Endothelial cell of umbilical vein (primary cell): Measurements from ENCODE around the gene SIRPG. TPM values are rescaled to one million over a fixed set of nuclear protein-coding genes. Genes with fewer than 3 reads are reported as not detected.

Source experiments
- BruUV-seq: library from RNA; stranded (reverse); fragments of 400-500 nt; replicated peaks from 2 replicates; lab custom pipeline; 2021; lab: Mats Ljungman, UMichigan
- CTCF ChIA-PET: fragments of 300-600, 350-600 bp; sonication (Branson Sonifier 250); formaldehyde crosslinking; loops from one replicate; lab custom pipeline; 2021; ENCODE audit warnings: antibody characterized with exemption, inconsistent platforms; lab: Charles Lee
- POLR2A ChIA-PET: fragments of 300-600, 350-600 bp; sonication (Branson Sonifier 250); formaldehyde crosslinking; loops from one replicate; lab custom pipeline; 2021; ENCODE audit warnings: antibody characterized with exemption, inconsistent platforms; lab: Charles Lee
- DNase-seq: peaks from one replicate; pipeline ENCODE4 v3.0.0-alpha.2; 2011; ENCODE audit warnings: low read depth, low spot score
- FAIRE-seq: peaks from 2 replicates; lab custom pipeline; 2011; peaks lifted over from hg19 to GRCh38; lab: Jason Lieb, UNC
- H2AFZ ChIP-seq: 2 replicates; pipeline ENCODE4 v1.6.0; 2012; ENCODE audit warnings: low read depth, low read length, control low read depth, inconsistent platforms
- H3K27ac ChIP-seq: 2 replicates; pipeline ENCODE4 v1.5.1; 2011; ENCODE audit warnings: low read depth, mild to moderate bottlenecking, control low read depth, low read length, moderate library complexity; ENCODE audit not compliant: insufficient read depth
- H3K27me3 ChIP-seq, 2 experiments: 2 replicates each; pipeline versions ENCODE4 v1.6.0 to v1.6.1; 2011; ENCODE audit warnings: low read length in 2 of 2, mixed read lengths in 1 of 2; ENCODE audit not compliant: control insufficient read depth in 2 of 2, insufficient read depth in 2 of 2
- H3K36me3 ChIP-seq, 2 experiments: 2 replicates in 1 of 2; 3 replicates in 1 of 2; pipeline ENCODE4 v1.5.1; 2011; ENCODE audit warnings: low read length in 2 of 2, mild to moderate bottlenecking in 1 of 2, moderate library complexity in 1 of 2; ENCODE audit not compliant: control insufficient read depth in 2 of 2, insufficient read depth in 2 of 2; ENCODE audit errors: extremely low read depth in 1 of 2
- H3K4me1 ChIP-seq: 3 replicates; pipeline ENCODE4 v1.5.1; 2011; ENCODE audit warnings: mild to moderate bottlenecking, low read length; ENCODE audit not compliant: control insufficient read depth, insufficient read depth; ENCODE audit errors: extremely low read depth
- H3K4me2 ChIP-seq: 2 replicates; pipeline ENCODE4 v1.6.1; 2011; ENCODE audit warnings: low read length, control low read depth, mixed read lengths; ENCODE audit not compliant: insufficient read depth
- H3K4me3 ChIP-seq, 3 experiments: fragments of 200-600 bp in 1 of 3; sonication (generic), shearing (Covaris generic) in 1 of 3; replicated peaks in 1 of 3; 2 replicates each; pipeline ENCODE4 v1.5.1; 2011 to 2016; ENCODE audit warnings: control low read depth in 3 of 3, low read length in 3 of 3, mild to moderate bottlenecking in 2 of 3, inconsistent platforms in 1 of 3, low read depth in 1 of 3, moderate library complexity in 1 of 3; ENCODE audit not compliant: insufficient read depth in 1 of 3
- H3K79me2 ChIP-seq: 2 replicates; pipeline ENCODE4 v1.6.0; 2012; ENCODE audit warnings: low read length, inconsistent platforms; ENCODE audit not compliant: control insufficient read depth, insufficient read depth
- H3K9ac ChIP-seq: replicated peaks from 2 replicates; pipeline ENCODE3; 2011; ENCODE audit warnings: low read length, control low read depth; ENCODE audit not compliant: insufficient read depth; ENCODE audit errors: extremely low read depth
- H3K9me1 ChIP-seq: replicated peaks from 3 replicates; pipeline ENCODE4 v1.6.0; 2011; ENCODE audit warnings: mild to moderate bottlenecking, low read length; ENCODE audit not compliant: control insufficient read depth, insufficient read depth; ENCODE audit errors: extremely low read depth
- H3K9me3 ChIP-seq: replicated peaks from 2 replicates; pipeline ENCODE4 v1.5.1; 2012; ENCODE audit warnings: low read length, inconsistent platforms; ENCODE audit not compliant: control insufficient read depth, insufficient read depth
- H4K20me1 ChIP-seq: replicated peaks from 2 replicates; pipeline ENCODE3; 2011; ENCODE audit warnings: mild to moderate bottlenecking, low read length; ENCODE audit not compliant: control insufficient read depth, insufficient read depth; ENCODE audit errors: extremely low read depth
- CTCF ChIP-seq, 2 donors: IDR thresholded peaks; 1 replicate in 1 of 2; 2 replicates in 1 of 2; pipeline ENCODE4 v1.5.1; 2011; ENCODE audit warnings: low read length in 2 of 2, mild to moderate bottlenecking in 2 of 2, moderate library complexity in 2 of 2, control low read depth in 1 of 2, inconsistent platforms in 1 of 2, low read depth in 1 of 2; ENCODE audit not compliant: insufficient read depth in 1 of 2; ENCODE audit errors: extremely low read depth in 1 of 2
- EZH2 ChIP-seq: IDR thresholded peaks from 2 replicates; pipeline ENCODE4 v1.6.1; 2012; ENCODE audit warnings: borderline replicate concordance, low read depth, mild to moderate bottlenecking, moderate library complexity, low read length, inconsistent platforms; ENCODE audit not compliant: severe bottlenecking
- FOS ChIP-seq: IDR thresholded peaks from 2 replicates; pipeline ENCODE4 v1.6.1; 2011; ENCODE audit warnings: mild to moderate bottlenecking, low read length, moderate library complexity, borderline replicate concordance; ENCODE audit not compliant: insufficient read depth
- GATA2 ChIP-seq: IDR thresholded peaks from 2 replicates; pipeline ENCODE4 v1.7.0; 2011; ENCODE audit warnings: low read depth, mild to moderate bottlenecking, moderate library complexity, mixed read lengths, low read length; ENCODE audit not compliant: insufficient read length, insufficient read depth
- JUN ChIP-seq: IDR thresholded peaks from 2 replicates; pipeline ENCODE4 v1.6.1; 2011; ENCODE audit warnings: borderline replicate concordance, low read depth; ENCODE audit not compliant: insufficient read length, insufficient read depth
- MYC ChIP-seq: IDR thresholded peaks from one replicate; pipeline ENCODE4 v1.6.1; 2011; ENCODE audit warnings: mild to moderate bottlenecking, low read depth, low read length
- POLR2A ChIP-seq: IDR thresholded peaks from 2 replicates; pipeline ENCODE4 v1.6.1; 2012; ENCODE audit warnings: low read depth, mild to moderate bottlenecking, control low read depth, low read length
- POLR2AphosphoS5 ChIP-seq: IDR thresholded peaks from 2 replicates; pipeline ENCODE4 v1.6.1; 2012; ENCODE audit warnings: low read depth, mild to moderate bottlenecking, control low read depth, low read length, moderate library complexity; ENCODE audit not compliant: insufficient read depth
- dilution Hi-C: fragments of 300-500 bp; cut with MboI; formaldehyde crosslinking; loops from one replicate; pipeline ENCODE4 v1.15.0; 2019; ENCODE audit warnings: low sequenced_read_pairs; ENCODE audit not compliant: extremely low pct_ligation_motif_present
- intact Hi-C: fragments of 100-400 bp; cut with micrococcal nuclease; formaldehyde crosslinking; loops from one replicate; pipeline ENCODE4 v1.10.0; 2022
- polyA plus RNA-seq, 4 experiments: library from polyadenylated mRNA; depleted of rRNA in 3 of 4; stranded (reverse) in 3 of 4; unstranded in 1 of 4; fragments of >200 nt; gene quantifications; 2 replicates each; pipeline versions ENCODE4 v1.2.1 to v1.2.3, GENCODE V29; 2011 to 2012; ENCODE audit warnings: missing spikeins in 1 of 4
- total RNA-seq: library from RNA; stranded (reverse); gene quantifications from 2 replicates; pipeline ENCODE4 v1.2.3, GENCODE V29; 2021
- TF ChIP-seq, protein P1 (sequence below): IDR thresholded peaks from 2 replicates; pipeline ENCODE4 v1.6.1; 2011; ENCODE audit not compliant: insufficient read depth, insufficient read length

Gene SIRPG
- total and polyA plus RNA-seq, 2 donors (not counting 3 experiments of a cell fraction or from before 2014, with no cell fraction given) = not detected

DNA sequence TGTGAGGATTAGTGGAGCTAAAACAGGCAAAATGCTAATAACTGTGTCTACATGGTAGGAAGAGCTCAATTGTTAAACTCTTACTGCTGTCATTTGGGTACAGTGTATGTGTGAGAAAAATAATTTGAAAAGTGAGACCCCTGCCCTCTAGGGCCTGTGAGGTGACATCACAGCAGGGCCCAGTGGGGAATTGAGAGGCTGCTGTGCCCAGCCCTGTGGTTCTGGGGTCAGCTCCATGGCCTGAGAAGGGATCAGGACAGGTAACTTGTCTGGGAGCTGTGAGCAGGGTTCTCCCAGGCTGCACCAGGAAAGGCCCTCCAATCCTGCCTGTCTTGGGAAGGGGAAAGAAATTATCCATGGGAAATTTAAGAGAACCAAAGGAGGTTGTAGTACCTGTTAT is 39.1 kb downstream of the SIRPG start:
- Histone ChIP-seq H3K79me2 (no peaks in the 10 kb centered on the region), H3K9me1 (no peaks in the 10 kb centered on the region), H2AFZ (no peak overlapping the region), H3K36me3 (no peaks in the 10 kb centered on the region), H3K27ac (no peak overlapping the region), H3K4me1 (peaks cover 32% of the 10 kb centered on the region), H3K27me3 (no peaks in the 10 kb centered on the region), H3K9me3 (no peaks in the 10 kb centered on the region), H3K4me3 (no peak overlapping the region), H3K9ac (no peak overlapping the region), H3K4me2 (no peak overlapping the region), H4K20me1 (no peaks in the 10 kb centered on the region)
- BruUV-seq = no TSS peak
- ChIA-PET CTCF (no interaction called here), POLR2A (interaction anchor here (0.5 kb wide), 1 partner anchor 317 kb away, joined by 3 read pairs; no protein-coding TSS in a partner anchor)
- intact Hi-C loops = no loop called here
- DNase-seq (no peak), FAIRE-seq (no peak)
- dilution Hi-C loops = no loop called here
- TF ChIP-seq GATA2 (no peak), POLR2AphosphoS5 (no peak), POLR2A (no peak), JUN (no peak), MYC (no peak), FOS (no peak), CTCF (IDR thresholded peaks at IDR 0.05; ENCODE audit: extremely low read depth in 1 of 2, insufficient read depth in 1 of 2, low read depth in 1 of 2, low read length in 2 of 2) (no peak), EZH2 (no peak)
- TF ChIP-seq, protein P1, sequence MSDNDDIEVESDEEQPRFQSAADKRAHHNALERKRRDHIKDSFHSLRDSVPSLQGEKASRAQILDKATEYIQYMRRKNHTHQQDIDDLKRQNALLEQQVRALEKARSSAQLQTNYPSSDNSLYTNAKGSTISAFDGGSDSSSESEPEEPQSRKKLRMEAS = no peak
